ENCODE results near the gene CEP72.
"Not testable (repeated sequence)": the region's sequence is repeated elsewhere in the genome, so short reads cannot be mapped to it uniquely, and the experiment has no call there.

Gene CEP72

GRCh38 chr5:624118-624950, 12.2 kb downstream of the CEP72 start:
- Mint-ChIP-seq H3K27ac (no peak overlapping the region), H3K4me1 (ENCODE audit: low read depth) (no peaks in the 10 kb centered on the region), H3K36me3 (ENCODE audit: low read depth) (peaks cover 25% of the 10 kb centered on the region), H3K27me3 (ENCODE audit: low read depth) (no peaks in the 10 kb centered on the region), H3K4me3 (no peak overlapping the region), H3K9me3 (no peaks in the 10 kb centered on the region)
- DNase-seq (ENCODE audit: low spot score), result no peak

DNA sequence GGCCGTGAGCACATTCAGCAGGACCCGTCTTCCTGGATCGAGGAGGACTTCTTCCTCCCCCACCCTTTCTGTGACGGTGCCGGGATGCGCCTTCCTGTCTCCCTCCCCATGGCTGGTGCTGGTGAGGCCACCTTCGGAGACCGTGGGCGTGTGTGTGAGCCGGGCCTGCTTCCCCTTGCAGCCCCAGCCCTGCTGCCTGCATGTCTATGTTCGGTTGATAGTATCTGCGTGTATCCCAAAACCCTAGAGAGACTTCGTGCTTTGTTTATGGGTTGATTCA, 12.8 kb downstream of the CEP72 start:
- Mint-ChIP-seq H3K9me3 (no peaks in the 10 kb centered on the region), H3K27me3 (ENCODE audit: low read depth) (no peaks in the 10 kb centered on the region), H3K27ac (no peak overlapping the region), H3K4me3 (no peak overlapping the region), H3K36me3 (ENCODE audit: low read depth) (peaks cover 21% of the 10 kb centered on the region), H3K4me1 (ENCODE audit: low read depth) (no peaks in the 10 kb centered on the region)
- no peak for DNase-seq (ENCODE audit: low spot score)

GRCh38 chr5:625516-625915, 13.4 kb downstream of the CEP72 start:
- Mint-ChIP-seq H3K27ac (no peak overlapping the region), H3K4me1 (ENCODE audit: low read depth) (no peaks in the 10 kb centered on the region)

DNA sequence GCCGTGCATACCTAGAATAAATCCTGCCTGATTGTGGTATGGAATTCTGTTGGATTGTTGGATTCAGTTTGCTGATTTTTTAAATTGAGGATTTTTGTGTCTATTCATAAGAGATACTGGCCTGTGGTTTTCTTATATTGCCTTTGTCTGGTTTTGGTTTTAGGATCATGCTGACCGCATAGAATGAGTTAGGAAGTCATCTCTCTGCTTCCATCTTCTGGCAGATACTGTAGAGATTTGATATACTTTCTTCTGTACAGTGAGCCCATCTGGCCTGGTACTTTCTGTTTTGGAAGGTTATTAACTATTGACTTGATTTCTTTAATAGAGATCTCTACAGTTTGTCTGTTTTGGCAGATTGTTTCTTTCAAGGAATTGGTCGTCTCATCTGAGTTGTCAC, 14.7 kb downstream of the CEP72 start:
- H3K4me3 Mint-ChIP-seq, result no peak overlapping the region
- H3K36me3 Mint-ChIP-seq (ENCODE audit: low read depth), result peaks cover 15% of the 10 kb centered on the region
- no peak for DNase-seq (ENCODE audit: low spot score)
- no peaks in the 10 kb centered on the region for H3K27me3 Mint-ChIP-seq (ENCODE audit: low read depth)
- H3K4me1 Mint-ChIP-seq (ENCODE audit: low read depth), result no peaks in the 10 kb centered on the region
- H3K9me3 Mint-ChIP-seq, result no peaks in the 10 kb centered on the region
- no peak overlapping the region for H3K27ac Mint-ChIP-seq

More at GRCh38 chr5:625516-625915, 13.4 kb downstream of the CEP72 start:
- DNase-seq (ENCODE audit: low spot score), result no peak
- no peak overlapping the region for H3K4me3 Mint-ChIP-seq
- no peaks in the 10 kb centered on the region for H3K9me3 Mint-ChIP-seq
- peaks cover 17% of the 10 kb centered on the region for H3K36me3 Mint-ChIP-seq (ENCODE audit: low read depth)
- H3K27me3 Mint-ChIP-seq (ENCODE audit: low read depth), result no peaks in the 10 kb centered on the region

- no peaks in the 10 kb centered on the region for H3K27me3 Mint-ChIP-seq (ENCODE audit: low read depth)
- H3K36me3 Mint-ChIP-seq (ENCODE audit: low read depth), result peaks cover 15% of the 10 kb centered on the region
- H3K4me1 Mint-ChIP-seq (ENCODE audit: low read depth), result no peaks in the 10 kb centered on the region
- no peaks in the 10 kb centered on the region for H3K9me3 Mint-ChIP-seq
- H3K27ac Mint-ChIP-seq, result no peak overlapping the region
- H3K4me3 Mint-ChIP-seq, result no peak overlapping the region
- DNase-seq (ENCODE audit: low spot score), result no peak
Measured at GRCh38 chr5:627840-628239, 15.7 kb downstream of the CEP72 start.

DNA sequence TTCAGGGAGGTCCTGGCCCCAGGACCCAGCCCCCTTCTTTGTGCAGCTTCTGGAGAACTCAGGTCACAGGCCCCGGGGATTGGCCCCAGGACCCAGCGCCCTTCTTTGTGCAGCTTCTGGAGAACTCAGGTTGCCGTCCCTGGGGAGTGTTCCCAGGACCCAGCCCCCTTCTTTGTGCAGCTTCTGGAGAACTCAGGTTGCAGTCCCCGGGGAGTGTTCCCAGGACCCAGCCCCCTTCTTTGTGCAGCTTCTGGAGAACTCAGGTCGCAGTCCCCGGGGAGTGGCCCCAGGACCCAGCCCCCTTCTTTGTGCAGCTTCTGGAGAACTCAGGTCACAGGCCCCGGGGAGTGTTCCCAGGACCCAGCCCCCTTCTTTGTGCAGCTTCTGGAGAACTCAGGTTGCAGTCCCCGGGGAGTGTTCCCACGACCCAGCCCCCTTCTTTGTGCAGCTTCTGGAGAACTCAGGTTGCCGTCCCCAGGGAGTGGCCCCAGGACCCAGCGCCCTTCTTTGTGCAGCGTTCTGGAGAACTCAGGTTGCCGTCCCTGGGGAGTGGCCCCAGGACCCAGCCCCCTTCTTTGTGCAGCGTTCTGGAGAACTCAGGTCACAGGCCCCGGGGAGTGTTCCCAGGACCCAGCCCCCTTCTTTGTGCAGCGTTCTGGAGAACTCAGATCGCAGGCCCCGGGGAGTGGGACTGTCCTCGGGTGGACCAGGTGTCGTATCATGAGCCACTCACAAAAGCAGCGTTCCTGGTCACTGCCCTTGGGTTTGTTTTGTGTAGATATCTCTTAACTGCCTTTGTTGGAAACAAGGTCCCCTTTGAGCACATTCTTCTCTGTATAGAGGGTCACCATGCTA, 16.4 kb downstream of the CEP72 start:
- not testable (repeated sequence) for H3K9me3 Mint-ChIP-seq; H3K4me1 Mint-ChIP-seq (ENCODE audit: low read depth); DNase-seq (ENCODE audit: low spot score); H3K27ac Mint-ChIP-seq; H3K4me3 Mint-ChIP-seq; H3K27me3 Mint-ChIP-seq (ENCODE audit: low read depth)
- H3K36me3 Mint-ChIP-seq (ENCODE audit: low read depth), result peaks cover 15% of the 10 kb centered on the region

DNA sequence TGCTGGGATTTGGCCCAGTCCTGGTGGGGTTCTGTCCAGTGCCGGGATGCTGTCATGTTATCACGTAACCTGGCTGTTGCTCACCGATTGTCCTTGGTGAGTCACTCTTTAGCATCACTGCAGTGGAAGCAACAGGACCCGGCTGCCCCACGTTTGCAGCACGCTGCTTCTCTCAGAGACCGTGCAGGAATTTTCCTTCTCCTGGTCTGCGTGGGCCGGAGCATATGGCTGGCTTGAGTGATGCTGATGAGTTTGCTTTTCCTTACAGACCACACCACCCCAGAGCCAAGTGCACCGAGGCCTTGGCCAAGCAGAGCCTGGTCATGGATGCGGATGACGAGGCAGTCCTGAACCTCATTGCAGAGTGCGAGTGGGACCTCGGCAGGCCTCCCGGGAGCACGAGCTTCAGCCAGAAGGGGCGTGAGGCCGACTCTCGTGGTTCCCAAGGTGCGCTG, 21.4 kb downstream of the CEP72 start:
- Mint-ChIP-seq H3K9me3 (no peaks in the 10 kb centered on the region), H3K27me3 (ENCODE audit: low read depth) (no peaks in the 10 kb centered on the region), H3K4me1 (ENCODE audit: low read depth) (no peaks in the 10 kb centered on the region), H3K27ac (no peak overlapping the region), H3K4me3 (no peak overlapping the region), H3K36me3 (ENCODE audit: low read depth) (peaks cover 28% of the 10 kb centered on the region)
- DNase-seq (ENCODE audit: low spot score), result no peak

- Mint-ChIP-seq H3K4me3 (no peak overlapping the region), H3K36me3 (ENCODE audit: low read depth) (peaks cover 28% of the 10 kb centered on the region)
- no peak for DNase-seq (ENCODE audit: low spot score)
Measured at GRCh38 chr5:634191-634590, 22.1 kb downstream of the CEP72 start.

GRCh38 chr5:635306-636055, 23.3 kb downstream of the CEP72 start:
- Mint-ChIP-seq H3K27ac (no peak overlapping the region), H3K9me3 (no peaks in the 10 kb centered on the region), H3K27me3 (ENCODE audit: low read depth) (no peaks in the 10 kb centered on the region), H3K4me3 (no peak overlapping the region), H3K4me1 (ENCODE audit: low read depth) (no peaks in the 10 kb centered on the region), H3K36me3 (ENCODE audit: low read depth) (peaks cover 28% of the 10 kb centered on the region)
- DNase-seq (ENCODE audit: low spot score), result no peak

More at GRCh38 chr5:634191-634590, 22.1 kb downstream of the CEP72 start:
- H3K27me3 Mint-ChIP-seq (ENCODE audit: low read depth), result no peaks in the 10 kb centered on the region
- H3K27ac Mint-ChIP-seq, result no peak overlapping the region
- no peaks in the 10 kb centered on the region for H3K4me1 Mint-ChIP-seq (ENCODE audit: low read depth)
- H3K9me3 Mint-ChIP-seq, result no peaks in the 10 kb centered on the region

DNA sequence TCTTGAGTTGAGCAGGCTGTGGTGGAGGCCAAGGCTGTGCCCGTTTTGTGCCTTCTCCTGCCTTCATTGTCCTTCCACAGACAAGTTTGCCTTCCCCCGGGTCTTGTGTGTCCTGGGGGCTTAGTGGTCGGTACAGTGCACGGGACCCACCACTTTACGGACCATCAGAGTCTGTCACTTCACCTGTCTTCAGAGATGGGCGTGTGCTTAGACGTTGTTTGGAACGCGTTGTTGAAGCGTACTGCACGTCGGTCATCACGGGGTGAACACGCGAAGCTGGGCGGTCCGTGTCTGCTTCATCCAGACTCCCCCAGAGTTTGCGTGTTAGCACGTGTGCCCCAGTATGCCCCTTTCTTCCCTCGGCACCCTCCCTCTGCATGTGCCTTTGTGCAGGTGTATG, 24.8 kb downstream of the CEP72 start:
- Mint-ChIP-seq H3K27ac (no peak overlapping the region), H3K27me3 (ENCODE audit: low read depth) (no peaks in the 10 kb centered on the region), H3K4me3 (no peak overlapping the region), H3K4me1 (ENCODE audit: low read depth) (no peaks in the 10 kb centered on the region), H3K9me3 (no peaks in the 10 kb centered on the region), H3K36me3 (ENCODE audit: low read depth) (peaks cover 28% of the 10 kb centered on the region)
- DNase-seq (ENCODE audit: low spot score), result no peak

DNA sequence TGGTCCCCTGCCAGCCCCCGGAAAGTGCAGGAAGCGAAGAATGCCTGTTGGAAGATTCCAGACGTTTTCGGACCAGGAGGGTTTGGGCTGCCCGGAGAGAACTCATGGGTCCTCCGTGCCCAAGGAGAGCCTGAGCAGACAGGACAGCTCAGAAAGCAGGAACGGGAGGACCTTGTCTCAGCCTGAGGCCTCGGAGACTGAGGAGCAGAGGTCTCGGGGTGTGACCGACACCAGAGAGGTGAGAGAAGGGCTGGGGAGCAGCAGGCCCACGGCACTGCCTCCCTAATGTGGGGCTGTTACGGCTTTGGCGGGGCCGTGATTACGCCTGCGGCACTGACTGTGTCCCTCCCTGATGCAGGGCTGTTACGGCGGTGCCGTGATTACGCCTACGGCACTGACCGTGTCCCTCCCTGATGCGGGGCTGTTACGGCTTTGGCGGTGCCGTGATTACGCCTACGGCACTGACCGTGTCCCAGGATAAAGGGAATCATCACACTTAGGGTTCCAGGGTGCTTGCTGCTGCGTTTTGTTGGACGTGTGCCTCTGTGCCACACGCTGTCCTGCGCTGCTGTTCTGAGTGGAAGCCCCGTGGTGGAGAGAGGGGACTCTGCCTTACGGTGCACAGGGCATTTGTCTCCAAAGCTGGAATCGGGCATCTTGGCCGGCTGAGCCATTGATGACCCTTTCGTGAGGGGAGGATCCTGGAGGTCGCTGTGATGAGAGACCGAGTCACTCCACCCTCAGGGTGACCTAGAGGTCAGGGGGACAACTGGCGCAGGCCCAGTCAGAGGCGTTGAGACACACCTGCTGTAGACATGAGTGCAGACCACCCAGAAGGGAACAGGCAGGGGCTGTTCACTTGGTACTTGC, 25.7 kb downstream of the CEP72 start:
- Mint-ChIP-seq H3K9me3 (no peaks in the 10 kb centered on the region), H3K27ac (peak overlapping the region; percentile 31), H3K4me3 (no peak overlapping the region), H3K27me3 (ENCODE audit: low read depth) (no peaks in the 10 kb centered on the region), H3K36me3 (ENCODE audit: low read depth) (peaks cover 28% of the 10 kb centered on the region), H3K4me1 (ENCODE audit: low read depth) (no peaks in the 10 kb centered on the region)
- no peak for DNase-seq (ENCODE audit: low spot score)

GRCh38 chr5:638501-639252, 26.5 kb downstream of the CEP72 start:
- peaks cover 3% of the 10 kb centered on the region for H3K4me1 Mint-ChIP-seq (ENCODE audit: low read depth)
- no peak for DNase-seq (ENCODE audit: low spot score)
- no peak overlapping the region for H3K27ac Mint-ChIP-seq
- H3K9me3 Mint-ChIP-seq, result no peaks in the 10 kb centered on the region
- H3K27me3 Mint-ChIP-seq (ENCODE audit: low read depth), result no peaks in the 10 kb centered on the region
- no peak overlapping the region for H3K4me3 Mint-ChIP-seq
- H3K36me3 Mint-ChIP-seq (ENCODE audit: low read depth), result peaks cover 28% of the 10 kb centered on the region

GRCh38 chr5:639253-639530, 27.1 kb downstream of the CEP72 start:
- peaks cover 5% of the 10 kb centered on the region for H3K4me1 Mint-ChIP-seq (ENCODE audit: low read depth)
- no peak for DNase-seq (ENCODE audit: low spot score)
- peaks cover 30% of the 10 kb centered on the region for H3K36me3 Mint-ChIP-seq (ENCODE audit: low read depth)
- no peak overlapping the region for H3K4me3 Mint-ChIP-seq
- H3K9me3 Mint-ChIP-seq, result no peaks in the 10 kb centered on the region
- H3K27ac Mint-ChIP-seq, result no peak overlapping the region
- no peaks in the 10 kb centered on the region for H3K27me3 Mint-ChIP-seq (ENCODE audit: low read depth)
